Stimulated activated CD8-positive, alpha-beta memory T cell treated with anti-CD3 and anti-CD28 coated beads, Interleukin-15, amount 100 ng/mL, for 48 hours (primary cell): Measurements from ENCODE around the gene NAA35.
"Not testable (repeated sequence)": the region's sequence is repeated elsewhere in the genome, so short reads cannot be mapped to it uniquely, and the experiment has no call there.

Experiments used
- DNase-seq, 2 donors: peaks; one replicate each; pipeline ENCODE4 v3.0.0-alpha.2; 2020; ENCODE audit warnings: low read depth in 2 of 2

Gene NAA35

GRCh38 chr9:85944672-85945071 lies 3.7 kb downstream of the NAA35 start:
- no peak for DNase-seq

GRCh38 chr9:85949586-85950335 lies 8.8 kb downstream of the NAA35 start:
- DNase-seq = no peak

GRCh38 chr9:85959955-85960354 lies 19.0 kb downstream of the NAA35 start:
- no peak for DNase-seq

- DNase-seq = no peak
Observed at GRCh38 chr9:85960688-85961093, 19.7 kb downstream of the NAA35 start.

GRCh38 chr9:85964526-85964925 lies 23.6 kb downstream of the NAA35 start:
- DNase-seq = no peak

- DNase-seq = no peak
Observed at GRCh38 chr9:85964949-85965348, 24.0 kb downstream of the NAA35 start.

- DNase-seq = no peak
Observed at GRCh38 chr9:85969727-85970126, 28.8 kb downstream of the NAA35 start.

- DNase-seq = no peak
Observed at GRCh38 chr9:85971731-85972130, 30.8 kb downstream of the NAA35 start.

GRCh38 chr9:85973238-85973637 lies 32.3 kb downstream of the NAA35 start:
- no peak for DNase-seq

- DNase-seq = not testable (repeated sequence)
Observed at GRCh38 chr9:85974055-85974547, 33.2 kb downstream of the NAA35 start.

GRCh38 chr9:85978496-85978895 lies 37.5 kb downstream of the NAA35 start:
- DNase-seq = no peak

GRCh38 chr9:85981369-85981768 lies 40.4 kb downstream of the NAA35 start:
- no peak for DNase-seq

GRCh38 chr9:85984457-85984856 lies 43.5 kb downstream of the NAA35 start:
- DNase-seq = no peak

- no peak for DNase-seq
Observed at GRCh38 chr9:85987236-85987635, 46.3 kb downstream of the NAA35 start.

GRCh38 chr9:85994191-85994590 lies 53.2 kb downstream of the NAA35 start:
- DNase-seq = no peak

GRCh38 chr9:85995097-85995496 lies 54.2 kb downstream of the NAA35 start:
- DNase-seq = no peak

- no peak for DNase-seq
Observed at GRCh38 chr9:85995599-85995998, 54.7 kb downstream of the NAA35 start.

GRCh38 chr9:86005253-86005775 lies 64.4 kb downstream of the NAA35 start:
- no peak for DNase-seq

GRCh38 chr9:86009133-86009532 lies 68.2 kb downstream of the NAA35 start:
- DNase-seq = no peak

- DNase-seq = no peak
Observed at GRCh38 chr9:86020731-86021130, 79.8 kb downstream of the NAA35 start.

GRCh38 chr9:86021166-86021565 lies 80.2 kb downstream of the NAA35 start:
- DNase-seq = no peak

GRCh38 chr9:86022687-86023266 lies 81.8 kb downstream of the NAA35 start:
- no peak for DNase-seq

GRCh38 chr9:86027767-86028166 lies 86.8 kb downstream of the NAA35 start:
- no peak for DNase-seq
